Astrocyte of the spinal cord (primary cell): Measurements from ENCODE around the gene SEC14L6.

Experiments used
- DNase-seq: peaks from one replicate; pipeline ENCODE4 v3.0.0; 2011; ENCODE audit warnings: low read depth, low spot score
- H3K4me3 ChIP-seq: 2 replicates; pipeline ENCODE4 v1.5.1; 2011; ENCODE audit warnings: low read depth, mild to moderate bottlenecking, low read length, moderate library complexity
- in situ Hi-C: cut with HindIII; loops from 2 replicates; pipeline ENCODE4 v1.10.0; 2017; ENCODE audit warnings: low sequenced_read_pairs
- TF ChIP-seq, protein P1 (sequence below): IDR thresholded peaks from 2 replicates; pipeline ENCODE4 v1.5.1; 2012; ENCODE audit warnings: low read depth, mild to moderate bottlenecking, low read length, inconsistent platforms

Gene SEC14L6

DNA sequence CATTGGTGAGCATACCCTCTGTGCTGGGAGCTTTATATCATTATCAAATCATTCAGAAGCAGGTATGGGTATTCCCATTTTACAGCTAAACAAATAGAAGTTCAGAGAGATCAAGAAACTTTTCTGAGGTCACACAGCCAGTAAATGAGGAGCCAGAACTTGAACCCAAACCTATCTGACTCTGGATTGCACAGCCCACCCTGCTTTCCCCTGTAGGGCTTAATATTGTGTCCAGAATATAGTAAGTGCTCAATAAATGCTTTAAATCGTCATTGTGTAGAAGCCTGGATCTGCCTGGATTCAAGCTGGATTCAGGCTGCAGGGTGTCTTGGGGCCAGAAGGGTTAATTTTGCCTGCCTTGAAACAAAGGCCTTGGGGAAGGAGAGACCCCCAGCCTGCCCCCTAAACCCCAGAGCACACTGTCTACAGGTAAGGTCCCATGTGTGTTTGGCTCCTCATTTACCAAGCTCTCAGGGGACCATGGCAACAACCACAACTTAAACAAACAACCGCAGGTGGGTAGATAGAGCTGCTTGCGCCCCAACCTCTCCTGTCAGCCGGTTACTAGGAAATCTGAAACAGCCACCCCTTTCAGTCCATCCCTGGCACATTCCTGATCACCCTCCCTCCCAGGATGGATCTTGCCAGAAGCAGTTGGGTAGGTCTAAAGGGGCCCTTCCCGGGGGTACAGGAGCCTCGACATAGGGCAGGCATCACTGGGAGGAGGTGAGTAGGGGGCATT, 71.7 kb downstream of the SEC14L6 start:
- no peak for DNase-seq
- in situ Hi-C loops = no loop called here
- H3K4me3 ChIP-seq = no peak overlapping the region
- TF ChIP-seq, protein P1, sequence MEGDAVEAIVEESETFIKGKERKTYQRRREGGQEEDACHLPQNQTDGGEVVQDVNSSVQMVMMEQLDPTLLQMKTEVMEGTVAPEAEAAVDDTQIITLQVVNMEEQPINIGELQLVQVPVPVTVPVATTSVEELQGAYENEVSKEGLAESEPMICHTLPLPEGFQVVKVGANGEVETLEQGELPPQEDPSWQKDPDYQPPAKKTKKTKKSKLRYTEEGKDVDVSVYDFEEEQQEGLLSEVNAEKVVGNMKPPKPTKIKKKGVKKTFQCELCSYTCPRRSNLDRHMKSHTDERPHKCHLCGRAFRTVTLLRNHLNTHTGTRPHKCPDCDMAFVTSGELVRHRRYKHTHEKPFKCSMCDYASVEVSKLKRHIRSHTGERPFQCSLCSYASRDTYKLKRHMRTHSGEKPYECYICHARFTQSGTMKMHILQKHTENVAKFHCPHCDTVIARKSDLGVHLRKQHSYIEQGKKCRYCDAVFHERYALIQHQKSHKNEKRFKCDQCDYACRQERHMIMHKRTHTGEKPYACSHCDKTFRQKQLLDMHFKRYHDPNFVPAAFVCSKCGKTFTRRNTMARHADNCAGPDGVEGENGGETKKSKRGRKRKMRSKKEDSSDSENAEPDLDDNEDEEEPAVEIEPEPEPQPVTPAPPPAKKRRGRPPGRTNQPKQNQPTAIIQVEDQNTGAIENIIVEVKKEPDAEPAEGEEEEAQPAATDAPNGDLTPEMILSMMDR = no peak

DNA sequence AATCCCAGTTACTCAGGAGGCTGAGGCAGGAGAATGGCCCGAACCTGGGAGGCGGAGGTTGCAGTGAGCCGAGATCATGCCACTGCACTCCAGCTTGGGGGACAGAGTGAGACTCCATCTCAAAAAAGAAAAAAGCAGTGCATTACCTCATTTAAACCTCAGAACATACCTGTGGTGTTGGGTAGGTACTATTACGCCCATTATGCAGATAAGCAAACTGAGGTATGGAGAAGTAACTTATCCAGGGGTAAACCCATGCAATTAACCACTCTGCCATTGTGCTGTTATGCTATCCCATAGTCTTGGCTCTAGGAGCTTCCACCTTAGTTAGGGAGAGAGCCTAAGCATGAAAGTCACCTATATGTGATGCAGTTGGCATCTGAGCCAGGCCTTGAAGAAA, 72.4 kb downstream of the SEC14L6 start:
- in situ Hi-C loops = no loop called here
- no peak for DNase-seq
- H3K4me3 ChIP-seq = no peak overlapping the region
- TF ChIP-seq, protein P1 = no peak

DNA sequence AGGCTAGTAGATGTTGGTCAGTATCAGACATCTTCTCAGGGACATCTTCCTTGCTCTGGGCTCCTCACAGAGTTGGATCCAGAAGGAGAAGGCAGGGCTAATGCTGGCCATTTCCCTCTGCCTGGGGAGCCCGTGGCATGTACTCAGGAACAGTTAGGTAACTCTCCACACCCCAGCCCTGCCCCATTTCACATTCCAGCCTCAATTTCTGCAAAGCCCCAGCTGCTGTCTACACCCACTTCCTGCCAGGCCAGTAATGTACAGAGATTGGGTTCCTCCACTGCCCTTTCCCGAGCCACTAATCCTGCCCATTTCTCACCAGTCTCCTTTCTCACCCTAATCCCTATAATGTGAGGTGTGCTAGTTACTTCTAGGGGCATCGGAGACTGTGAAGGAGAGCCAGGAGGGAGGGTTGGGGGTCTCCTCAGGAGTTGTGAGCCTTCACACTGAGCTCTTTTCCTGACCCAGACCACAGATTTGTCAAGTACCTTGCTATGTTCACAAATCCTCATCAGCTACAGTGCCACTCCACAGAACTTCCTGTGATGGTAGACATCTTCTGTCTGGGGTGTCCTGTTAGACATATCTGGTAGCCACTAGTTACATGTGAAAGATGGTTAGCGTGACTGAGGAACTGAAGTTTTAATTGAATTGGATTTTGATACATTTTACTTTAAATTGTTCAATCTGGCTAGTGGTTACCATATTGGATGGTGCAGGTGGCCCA, 73.4 kb downstream of the SEC14L6 start:
- H3K4me3 ChIP-seq = no peak overlapping the region
- in situ Hi-C loops = no loop called here
- TF ChIP-seq, protein P1 = no peak
- no peak for DNase-seq
